ENCODE results near the gene TBCK. TPM values are rescaled to one million over a fixed set of nuclear protein-coding genes. Genes with fewer than 3 reads are reported as not detected.

Gene TBCK
- total and polyA plus RNA-seq, 2 of the 8 experiments (the other 6 are each of a cell fraction or from before 2014, with no cell fraction given): 10.2 to 18.7 TPM

- TF ChIP-seq POU5F1 (IDR thresholded peaks at IDR 0.05; ENCODE audit: low read depth, low read length): no peak
- TF ChIP-seq TCF12 (IDR thresholded peaks at IDR 0.05; ENCODE audit: low read depth, low read length): no peak
- TF ChIP-seq RNF2 (IDR thresholded peaks at IDR 0.05; ENCODE audit: borderline replicate concordance, low read depth, low read length, missing control alignments, poor library complexity, severe bottlenecking): no peak
- no peak for TF ChIP-seq CEBPB (IDR thresholded peaks at IDR 0.05; ENCODE audit: low read depth, low read length)
- no peak for TF ChIP-seq MAFK (IDR thresholded peaks at IDR 0.05; ENCODE audit: low read depth, low read length)
- no peak for TF ChIP-seq HDAC6 (IDR thresholded peaks at IDR 0.05; ENCODE audit: low read depth, low read length)
Measured at GRCh38 chr4:106149026-106149425, 167.0 kb downstream of the TBCK start (continued).
